ENCODE measurements around the gene CENPN.

- no peak for TF ChIP-seq SREBF2 (IDR thresholded peaks at IDR 0.05)
- no peak for TF ChIP-seq ELK1 (IDR thresholded peaks at IDR 0.05; ENCODE audit: low read depth, low read length)
- TF ChIP-seq CTCF (IDR thresholded peaks at IDR 0.05), result no peak
- no peak for TF ChIP-seq PHF8 (IDR thresholded peaks at IDR 0.05; ENCODE audit: borderline replicate concordance, low read depth)
- no peak for TF ChIP-seq POLR2A (IDR thresholded peaks at IDR 0.05; ENCODE audit: low read length)
- TF ChIP-seq NFE2L2 (conservative IDR thresholded peaks at IDR 0.05; ENCODE audit: low read length), result no peak
Measured at GRCh38 chr16:80997139-80997798, 9.7 kb upstream of the CENPN start.

Measured in A549 (cell line).